RWPE2 (cell line): ENCODE results near the gene BIRC6.

Experiments used
- ATAC-seq: fragments of 200-7000 bp; cut with Tn5 transposase; 3 replicates; pipeline ENCODE4 v1.9.1; 2021; ENCODE audit warnings: low read depth
- DNase-seq: peaks from one replicate; pipeline ENCODE4 v3.0.0-alpha.2; 2020; ENCODE audit warnings: low spot score
- H3K27ac ChIP-seq: fragments of 450-650 bp; 2 replicates; pipeline ENCODE4 v1.5.1; 2017; ENCODE audit warnings: mild to moderate bottlenecking; ENCODE audit not compliant: poor library complexity, severe bottlenecking
- H3K27me3 ChIP-seq: fragments of 250-450 bp; sonication (Bioruptor Pico); 2 replicates; pipeline ENCODE4 v1.5.1; 2021; ENCODE audit warnings: mild to moderate bottlenecking, moderate library complexity; ENCODE audit not compliant: insufficient read depth, poor library complexity, severe bottlenecking
- H3K36me3 ChIP-seq: fragments of 250-450 bp; sonication (Bioruptor Pico); 2 replicates; pipeline ENCODE4 v1.5.1; 2020; ENCODE audit warnings: low read depth, mild to moderate bottlenecking, moderate library complexity
- H3K4me1 ChIP-seq: fragments of 250-450 bp; sonication (Bioruptor Pico); 2 replicates; pipeline ENCODE4 v1.5.1; 2021; ENCODE audit warnings: mild to moderate bottlenecking, moderate library complexity; ENCODE audit not compliant: insufficient read depth, poor library complexity, severe bottlenecking
- H3K4me3 ChIP-seq: fragments of 250-450 bp; sonication (Bioruptor Pico); 2 replicates; pipeline ENCODE4 v1.5.1; 2021; ENCODE audit warnings: mild to moderate bottlenecking, moderate library complexity; ENCODE audit not compliant: severe bottlenecking
- H3K9me3 ChIP-seq: fragments of 250-450 bp; sonication (Bioruptor Pico); 2 replicates; pipeline ENCODE4 v1.5.1; 2021; ENCODE audit warnings: mild to moderate bottlenecking, moderate library complexity; ENCODE audit not compliant: severe bottlenecking
- CTCF ChIP-seq: fragments of 450-650 bp; IDR thresholded peaks from one replicate; pipeline ENCODE4 v1.5.1; 2017; ENCODE audit warnings: mild to moderate bottlenecking, moderate library complexity; ENCODE audit not compliant: poor library complexity, severe bottlenecking

BIRC6 gene

GRCh38 chr2:32479993-32480392, 123.2 kb downstream of the BIRC6 start:
- TF ChIP-seq CTCF: no peak
- Histone ChIP-seq H3K4me1 (peaks cover 3% of the 10 kb centered on the region), H3K4me3 (no peak overlapping the region), H3K27me3 (no peaks in the 10 kb centered on the region), H3K27ac (no peak overlapping the region), H3K36me3 (peaks cover 85% of the 10 kb centered on the region), H3K9me3 (no peaks in the 10 kb centered on the region)
- ATAC-seq (no peak), DNase-seq (no peak)

GRCh38 chr2:32482471-32482870, 125.6 kb downstream of the BIRC6 start:
- no peak overlapping the region for H3K4me3 ChIP-seq
- H3K27ac ChIP-seq: no peak overlapping the region
- no peak for TF ChIP-seq CTCF
- no peaks in the 10 kb centered on the region for H3K9me3 ChIP-seq
- H3K27me3 ChIP-seq: no peaks in the 10 kb centered on the region
- ATAC-seq (no peak), DNase-seq (no peak)
- H3K36me3 ChIP-seq: peaks cover 87% of the 10 kb centered on the region
- H3K4me1 ChIP-seq: peaks cover 8% of the 10 kb centered on the region

DNA sequence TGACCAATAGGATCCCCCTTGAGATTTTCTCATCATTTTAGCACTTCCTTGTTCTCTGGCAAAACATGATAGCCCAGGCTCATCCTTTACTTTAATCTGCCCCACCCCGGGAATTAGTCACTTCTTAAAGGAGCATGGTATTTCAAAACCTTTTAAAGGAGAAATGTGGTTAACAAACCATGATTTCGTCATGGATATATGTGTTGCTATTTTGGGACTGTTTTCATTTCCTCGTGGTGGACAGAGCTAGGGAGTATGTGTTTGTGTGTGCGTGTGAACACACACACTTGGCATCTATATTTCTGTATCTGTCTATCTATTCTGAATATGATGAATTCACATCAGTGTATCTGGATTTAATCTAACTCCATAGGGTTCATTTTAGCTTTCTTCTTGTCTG, 128.1 kb downstream of the BIRC6 start:
- no peak overlapping the region for H3K4me3 ChIP-seq
- H3K27ac ChIP-seq: peak overlapping the region; percentile 21
- ATAC-seq (peak; percentile 95), DNase-seq (no peak)
- H3K9me3 ChIP-seq: no peaks in the 10 kb centered on the region
- no peak for TF ChIP-seq CTCF
- H3K36me3 ChIP-seq: peaks cover 89% of the 10 kb centered on the region
- peaks cover 8% of the 10 kb centered on the region for H3K4me1 ChIP-seq
- H3K27me3 ChIP-seq: no peaks in the 10 kb centered on the region

- no peak overlapping the region for H3K27ac ChIP-seq
- H3K4me3 ChIP-seq: no peak overlapping the region
- ATAC-seq: no peak
- peaks cover 89% of the 10 kb centered on the region for H3K36me3 ChIP-seq
- peaks cover 8% of the 10 kb centered on the region for H3K4me1 ChIP-seq
- H3K9me3 ChIP-seq: no peaks in the 10 kb centered on the region
- no peak for DNase-seq
- H3K27me3 ChIP-seq: no peaks in the 10 kb centered on the region
- no peak for TF ChIP-seq CTCF
Measured at GRCh38 chr2:32485399-32485798, 128.6 kb downstream of the BIRC6 start.

DNA sequence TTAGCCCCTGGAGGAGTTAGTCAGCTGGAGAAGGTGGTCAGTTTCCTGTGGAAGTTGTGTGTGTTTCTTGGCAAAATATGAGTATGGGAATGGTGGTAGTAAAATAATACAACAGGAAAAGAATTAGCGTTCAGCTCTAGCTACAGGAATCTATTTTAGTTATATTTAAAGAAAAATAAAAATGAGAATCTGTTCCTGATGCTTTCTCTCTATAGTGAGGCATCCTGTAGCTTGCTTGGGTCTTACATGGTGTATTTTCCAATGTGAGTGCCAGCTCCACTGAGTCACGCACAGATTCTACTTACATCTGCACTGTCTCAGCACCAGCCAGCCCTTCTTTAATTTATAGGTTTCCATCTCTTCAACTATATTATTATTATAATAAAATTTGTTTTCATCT, 132.2 kb downstream of the BIRC6 start:
- H3K27me3 ChIP-seq: no peaks in the 10 kb centered on the region
- TF ChIP-seq CTCF: no peak
- peaks cover 8% of the 10 kb centered on the region for H3K4me1 ChIP-seq
- H3K9me3 ChIP-seq: no peaks in the 10 kb centered on the region
- H3K36me3 ChIP-seq: peaks cover 90% of the 10 kb centered on the region
- no peak overlapping the region for H3K4me3 ChIP-seq
- no peak for DNase-seq
- H3K27ac ChIP-seq: no peak overlapping the region
- ATAC-seq: no peak
